ENCODE measurements around the gene DNAH6. TPM values are rescaled to one million over a fixed set of nuclear protein-coding genes. Genes with fewer than 3 reads are reported as not detected.

DNAH6 gene
- total RNA-seq, 1 donor from 2014 or later: 5.5 TPM

DNA sequence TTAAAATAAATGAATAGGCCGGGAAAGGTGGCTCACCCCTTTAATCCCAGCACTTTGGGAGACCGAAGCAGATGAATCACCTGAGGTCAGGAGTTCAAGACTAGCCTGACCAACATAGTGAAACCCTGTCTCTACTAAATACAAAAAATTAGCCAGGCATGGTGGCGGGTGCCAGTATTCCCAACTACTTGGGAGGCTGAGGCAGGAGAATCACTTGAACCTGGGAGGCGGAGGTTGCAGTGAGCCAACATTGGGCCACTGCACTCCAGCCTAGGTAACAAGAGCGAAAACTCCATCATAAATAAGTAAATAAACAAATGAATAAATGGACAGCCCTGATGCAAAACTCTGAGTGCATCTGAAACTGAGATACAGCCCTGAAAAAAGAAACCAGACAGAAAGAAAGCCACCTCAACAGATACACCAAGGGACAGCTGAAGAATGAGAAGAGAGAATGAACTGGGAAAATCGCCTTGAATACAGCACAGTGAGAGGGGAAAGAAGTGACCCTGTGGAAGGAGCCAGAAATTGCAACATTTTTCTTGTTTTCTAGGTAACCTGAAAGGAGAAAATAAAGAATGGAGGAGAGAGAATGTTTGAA lies 300.2 kb downstream of the DNAH6 start:
- Mint-ChIP-seq H3K4me1 (ENCODE audit: low read depth) (no peaks in the 10 kb centered on the region), H3K27me3 (no peaks in the 10 kb centered on the region), H3K9me3 (ENCODE audit: low read depth) (no peaks in the 10 kb centered on the region), H3K27ac (no peak overlapping the region), H3K36me3 (ENCODE audit: insufficient read depth) (no peaks in the 10 kb centered on the region), H3K4me3 (ENCODE audit: low read depth) (no peak overlapping the region)
- TF ChIP-seq, protein P1, sequence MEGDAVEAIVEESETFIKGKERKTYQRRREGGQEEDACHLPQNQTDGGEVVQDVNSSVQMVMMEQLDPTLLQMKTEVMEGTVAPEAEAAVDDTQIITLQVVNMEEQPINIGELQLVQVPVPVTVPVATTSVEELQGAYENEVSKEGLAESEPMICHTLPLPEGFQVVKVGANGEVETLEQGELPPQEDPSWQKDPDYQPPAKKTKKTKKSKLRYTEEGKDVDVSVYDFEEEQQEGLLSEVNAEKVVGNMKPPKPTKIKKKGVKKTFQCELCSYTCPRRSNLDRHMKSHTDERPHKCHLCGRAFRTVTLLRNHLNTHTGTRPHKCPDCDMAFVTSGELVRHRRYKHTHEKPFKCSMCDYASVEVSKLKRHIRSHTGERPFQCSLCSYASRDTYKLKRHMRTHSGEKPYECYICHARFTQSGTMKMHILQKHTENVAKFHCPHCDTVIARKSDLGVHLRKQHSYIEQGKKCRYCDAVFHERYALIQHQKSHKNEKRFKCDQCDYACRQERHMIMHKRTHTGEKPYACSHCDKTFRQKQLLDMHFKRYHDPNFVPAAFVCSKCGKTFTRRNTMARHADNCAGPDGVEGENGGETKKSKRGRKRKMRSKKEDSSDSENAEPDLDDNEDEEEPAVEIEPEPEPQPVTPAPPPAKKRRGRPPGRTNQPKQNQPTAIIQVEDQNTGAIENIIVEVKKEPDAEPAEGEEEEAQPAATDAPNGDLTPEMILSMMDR (IDR thresholded peaks at IDR 0.05; ENCODE audit: unreplicated experiment): no peak
- DNase-seq (ENCODE audit: low spot score, unreplicated experiment): no peak

DNA sequence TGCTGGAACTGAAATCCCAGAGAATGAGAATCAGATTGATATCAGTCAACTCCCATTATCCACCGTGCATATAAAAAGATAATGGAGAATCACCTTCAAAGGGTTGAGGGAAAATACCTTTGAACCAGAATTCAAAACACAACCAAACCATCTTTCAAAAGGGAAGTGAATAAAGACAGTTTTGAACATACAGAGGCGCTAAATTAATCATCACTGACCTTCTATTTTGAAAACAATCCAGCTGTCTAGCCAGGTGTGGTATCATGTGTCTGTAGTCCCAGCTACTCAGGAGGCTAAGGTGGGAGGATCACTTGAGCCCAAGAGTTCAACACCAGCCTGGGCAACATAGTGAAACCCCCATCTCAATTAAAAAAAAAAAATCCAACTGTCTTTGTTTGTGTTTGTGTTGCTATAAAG lies 300.9 kb downstream of the DNAH6 start:
- TF ChIP-seq, protein P1 (IDR thresholded peaks at IDR 0.05; ENCODE audit: unreplicated experiment): no peak
- no peaks in the 10 kb centered on the region for H3K27me3 Mint-ChIP-seq
- H3K4me1 Mint-ChIP-seq (ENCODE audit: low read depth): no peaks in the 10 kb centered on the region

DNA sequence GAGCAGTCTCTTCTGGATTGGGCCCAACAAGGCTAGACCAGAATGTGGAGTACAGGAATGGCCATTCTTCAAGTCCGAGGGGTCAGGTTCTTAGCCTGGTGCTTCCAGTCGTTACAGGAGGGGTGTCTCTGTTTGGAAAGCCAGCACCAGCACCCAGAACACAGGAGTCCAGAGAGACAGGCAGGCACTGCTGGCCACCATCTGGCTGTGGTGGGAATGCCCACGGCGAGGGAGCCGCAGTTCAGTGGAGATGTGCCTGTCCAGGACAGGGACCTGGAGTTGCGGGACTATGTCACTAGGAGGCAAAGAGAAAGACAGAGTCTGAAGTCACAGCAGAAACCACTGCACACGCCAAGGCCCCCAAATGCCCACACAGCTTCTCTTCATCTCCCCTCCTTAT lies 305.5 kb downstream of the DNAH6 start:
- H3K36me3 Mint-ChIP-seq (ENCODE audit: insufficient read depth): no peaks in the 10 kb centered on the region
- no peaks in the 10 kb centered on the region for H3K4me1 Mint-ChIP-seq (ENCODE audit: low read depth)

More for the DNA sequence above, 300.9 kb downstream of the DNAH6 start:
- Mint-ChIP-seq H3K9me3 (ENCODE audit: low read depth) (no peaks in the 10 kb centered on the region), H3K36me3 (ENCODE audit: insufficient read depth) (no peaks in the 10 kb centered on the region), H3K27ac (no peak overlapping the region), H3K4me3 (ENCODE audit: low read depth) (no peak overlapping the region)
- no peak for DNase-seq (ENCODE audit: low spot score, unreplicated experiment)

DNA sequence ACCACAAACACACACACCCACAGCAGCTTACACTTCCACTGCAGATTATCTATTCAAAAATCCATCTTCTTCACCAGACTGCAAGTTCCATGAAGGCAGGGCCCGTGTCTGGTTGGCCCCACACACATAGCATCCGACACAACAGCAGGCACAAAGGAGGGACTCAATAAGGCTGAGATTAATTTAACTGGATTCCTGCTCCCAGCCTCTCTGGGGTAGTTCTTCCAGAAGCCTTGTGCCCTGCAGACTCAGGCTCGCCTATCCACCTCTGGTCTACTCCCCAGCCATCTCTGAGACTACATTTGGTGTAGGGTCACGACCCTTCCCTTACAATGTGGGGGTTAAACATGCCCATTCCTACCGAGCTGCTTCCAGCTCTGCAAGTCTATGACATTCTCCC lies 306.9 kb downstream of the DNAH6 start:
- Mint-ChIP-seq H3K4me3 (ENCODE audit: low read depth) (no peak overlapping the region), H3K27me3 (no peaks in the 10 kb centered on the region)
- DNase-seq (ENCODE audit: low spot score, unreplicated experiment): no peak

More for the DNA sequence above, 305.5 kb downstream of the DNAH6 start:
- Mint-ChIP-seq H3K27ac (no peak overlapping the region), H3K4me3 (ENCODE audit: low read depth) (no peak overlapping the region), H3K9me3 (ENCODE audit: low read depth) (no peaks in the 10 kb centered on the region), H3K27me3 (no peaks in the 10 kb centered on the region)
- DNase-seq (ENCODE audit: low spot score, unreplicated experiment): no peak
- TF ChIP-seq, protein P1 (IDR thresholded peaks at IDR 0.05; ENCODE audit: unreplicated experiment): no peak

DNA sequence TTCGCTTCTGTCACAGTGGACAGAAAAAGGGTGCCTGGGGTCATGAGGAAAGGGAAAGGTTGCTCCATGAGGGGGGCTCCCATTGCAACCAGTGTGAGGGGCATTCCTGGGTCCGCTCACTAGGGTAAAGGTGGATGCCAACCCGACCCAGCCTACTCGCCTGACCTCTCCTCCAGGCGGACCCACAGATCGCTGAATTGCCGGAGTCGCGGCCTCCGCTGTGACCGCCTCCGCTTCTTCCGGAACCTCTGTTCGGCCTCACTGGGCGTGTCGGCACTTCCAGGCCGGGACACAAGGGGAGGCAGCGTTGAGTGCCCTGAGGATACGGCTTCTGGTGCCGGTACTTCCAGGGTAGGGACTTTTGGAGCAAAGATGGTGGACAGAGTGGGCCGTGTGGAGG lies 307.5 kb downstream of the DNAH6 start:
- no peak overlapping the region for H3K27ac Mint-ChIP-seq
- H3K4me1 Mint-ChIP-seq (ENCODE audit: low read depth): no peaks in the 10 kb centered on the region
- no peak overlapping the region for H3K4me3 Mint-ChIP-seq (ENCODE audit: low read depth)
- H3K9me3 Mint-ChIP-seq (ENCODE audit: low read depth): no peaks in the 10 kb centered on the region
- DNase-seq (ENCODE audit: low spot score, unreplicated experiment): no peak
- TF ChIP-seq, protein P1 (IDR thresholded peaks at IDR 0.05; ENCODE audit: unreplicated experiment): no peak
- H3K36me3 Mint-ChIP-seq (ENCODE audit: insufficient read depth): no peaks in the 10 kb centered on the region
- H3K27me3 Mint-ChIP-seq: no peaks in the 10 kb centered on the region

More for the DNA sequence above, 306.9 kb downstream of the DNAH6 start:
- TF ChIP-seq, protein P1 (IDR thresholded peaks at IDR 0.05; ENCODE audit: unreplicated experiment): no peak
- H3K9me3 Mint-ChIP-seq (ENCODE audit: low read depth): no peaks in the 10 kb centered on the region
- no peaks in the 10 kb centered on the region for H3K4me1 Mint-ChIP-seq (ENCODE audit: low read depth)
- H3K27ac Mint-ChIP-seq: no peak overlapping the region
- H3K36me3 Mint-ChIP-seq (ENCODE audit: insufficient read depth): no peaks in the 10 kb centered on the region
